Measurements from ENCODE around the gene STOM. TPM values are rescaled to one million over a fixed set of nuclear protein-coding genes. Genes with fewer than 3 reads are reported as not detected.
A peak's percentile ranks its signal among the peaks of the same experiment; 100 is the strongest.

Gene STOM
- polyA plus RNA-seq, 3 donors = 23.8 to 66.9 (median 63.8) TPM

GRCh38 chr9:121326130-121326838 is 43.8 kb downstream of the STOM start:
- no peak overlapping the region for H3K27ac ChIP-seq (ENCODE audit: low read depth in 1 of 2, low read length in 2 of 2)
- H3K27me3 ChIP-seq (ENCODE audit: control insufficient read depth in 2 of 2, insufficient read depth in 2 of 2, low read length in 2 of 2) = no peaks in the 10 kb centered on the region
- no peaks in the 10 kb centered on the region for H3K9me3 ChIP-seq (replicated peaks in 1 of 2; ENCODE audit: control insufficient read depth in 1 of 2, insufficient read depth in 1 of 2, low read length in 2 of 2)
- no peak overlapping the region for H2AFZ ChIP-seq (ENCODE audit: insufficient read depth, low read depth, low read length, poor library complexity, severe bottlenecking)
- H3K36me3 ChIP-seq (replicated peaks in 1 of 2; ENCODE audit: control insufficient read depth in 1 of 2, insufficient read depth in 2 of 2, low read length in 2 of 2) = peaks cover 69 to 84% of the 10 kb centered on the region in 2 donors
- Mint-ChIP-seq H3K9me3 (peaks cover 0 to under 1% (median 0%) of the 10 kb centered on the region in 7 donors), H3K36me3 (peaks cover 79 to 98% of the 10 kb centered on the region in 2 donors), H3K27me3 (ENCODE audit: low read depth in 3 of 3) (no peaks in the 10 kb centered on the region), H3K4me3 (no peak overlapping the region), H3K27ac (no peak overlapping the region), H3K4me1 (peaks cover 22% of the 10 kb centered on the region)
- 95% methylated on average over 16 of the region's 19 CpGs for WGBS (ENCODE audit: insufficient coverage)
- H3K4me1 ChIP-seq (ENCODE audit: control insufficient read depth in 1 of 2, insufficient read depth in 2 of 2, low read length in 2 of 2) = peaks cover 10 to 19% of the 10 kb centered on the region in 2 donors
- no peak overlapping the region for H3K4me3 ChIP-seq (replicated peaks in 1 of 3; ENCODE audit: low read depth in 2 of 3, low read length in 3 of 3)
- H3K9ac ChIP-seq (ENCODE audit: insufficient read depth, low read length, poor library complexity, severe bottlenecking) = no peak overlapping the region
- no peak for TF ChIP-seq CTCF (IDR thresholded peaks at IDR 0.05)
- DNase-seq = no peak
- H3K4me2 ChIP-seq (replicated peaks; ENCODE audit: extremely low read depth, low read length, poor library complexity, severe bottlenecking) = no peak overlapping the region
- H3K79me2 ChIP-seq (ENCODE audit: insufficient read depth, low read length) = no peaks in the 10 kb centered on the region
- intact Hi-C loops (cut with micrococcal nuclease) = no loop called here
- no peaks in the 10 kb centered on the region for H4K20me1 ChIP-seq (ENCODE audit: insufficient read depth, low read length)

- no peak overlapping the region for H3K4me3 Mint-ChIP-seq
- H3K36me3 ChIP-seq (replicated peaks in 1 of 2; ENCODE audit: control insufficient read depth in 1 of 2, insufficient read depth in 2 of 2, low read length in 2 of 2) = peaks cover 65 to 81% of the 10 kb centered on the region in 2 donors
Measured at GRCh38 chr9:121325387-121325786, 44.7 kb downstream of the STOM start.

More at GRCh38 chr9:121325387-121325786, 44.7 kb downstream of the STOM start:
- intact Hi-C loops (cut with micrococcal nuclease) = no loop called here
- Mint-ChIP-seq H3K36me3 (peaks cover 73 to 95% of the 10 kb centered on the region in 2 donors), H3K27ac (peak overlapping the region in 2 of 7 donors; percentile 35 to 72), H3K27me3 (ENCODE audit: low read depth in 3 of 3) (no peaks in the 10 kb centered on the region), H3K9me3 (peaks cover 0 to 3% (median 0%) of the 10 kb centered on the region in 7 donors), H3K4me1 (peaks cover 30% of the 10 kb centered on the region)
- Histone ChIP-seq H3K79me2 (ENCODE audit: insufficient read depth, low read length) (no peaks in the 10 kb centered on the region), H3K9me3 (replicated peaks in 1 of 2; ENCODE audit: control insufficient read depth in 1 of 2, insufficient read depth in 1 of 2, low read length in 2 of 2) (no peaks in the 10 kb centered on the region), H3K27ac (ENCODE audit: low read depth in 1 of 2, low read length in 2 of 2) (no peak overlapping the region), H3K4me2 (replicated peaks; ENCODE audit: extremely low read depth, low read length, poor library complexity, severe bottlenecking) (no peak overlapping the region), H4K20me1 (ENCODE audit: insufficient read depth, low read length) (no peaks in the 10 kb centered on the region), H3K4me1 (ENCODE audit: control insufficient read depth in 1 of 2, insufficient read depth in 2 of 2, low read length in 2 of 2) (peaks cover 18 to 28% of the 10 kb centered on the region in 2 donors), H3K9ac (ENCODE audit: insufficient read depth, low read length, poor library complexity, severe bottlenecking) (no peak overlapping the region), H3K4me3 (replicated peaks in 1 of 3; ENCODE audit: low read depth in 2 of 3, low read length in 3 of 3) (no peak overlapping the region), H2AFZ (ENCODE audit: insufficient read depth, low read depth, low read length, poor library complexity, severe bottlenecking) (no peak overlapping the region), H3K27me3 (ENCODE audit: control insufficient read depth in 2 of 2, insufficient read depth in 2 of 2, low read length in 2 of 2) (no peaks in the 10 kb centered on the region)
- 83% methylated on average over 5 of the region's 7 CpGs for WGBS (ENCODE audit: insufficient coverage)
- DNase-seq = no peak
- no peak for TF ChIP-seq CTCF (IDR thresholded peaks at IDR 0.05)
